GM12878 (cell line): Measurements from ENCODE around the gene GPR62. TPM values are rescaled to one million over a fixed set of nuclear protein-coding genes. Genes with fewer than 3 reads are reported as not detected.
"Not testable (repeated sequence)": the region's sequence is repeated elsewhere in the genome, so short reads cannot be mapped to it uniquely, and the experiment has no call there.

Source experiments
- ATAC-seq: fragments of 200-7000 bp; cut with Tn5 transposase; 3 replicates; pipeline ENCODE4 v1.9.1; 2020; ENCODE audit warnings: mild to moderate bottlenecking, moderate library complexity
- BruUV-seq: library from RNA; stranded (reverse); fragments of 400-500 nt; replicated peaks from 2 replicates; lab custom pipeline; 2021; lab: Mats Ljungman, UMichigan
- CTCF ChIA-PET: fragments of 300-600 bp; sonication (Branson Sonifier 250); formaldehyde crosslinking; extraction: SDS; loops from one replicate; lab custom pipeline; 2021; ENCODE audit warnings: inconsistent platforms; lab: Yijun Ruan, JAX
- POLR2A ChIA-PET: fragments of 350-600 bp; formaldehyde crosslinking; extraction: SDS; loops from one replicate; lab custom pipeline; 2021; ENCODE audit warnings: inconsistent platforms; lab: Charles Lee
- RAD21 ChIA-PET: fragments of 300-600 bp; sonication (Branson Sonifier 250); formaldehyde crosslinking; loops from one replicate; lab custom pipeline; 2023; ENCODE audit warnings: antibody characterized with exemption; ENCODE audit not compliant: unreplicated experiment; lab: Charles Lee
- SMC1A ChIA-PET: fragments of 300-600 bp; sonication (Branson Sonifier 250); formaldehyde crosslinking; loops from one replicate; lab custom pipeline; 2023; ENCODE audit not compliant: unreplicated experiment, uncharacterized antibody; lab: Charles Lee
- DNase-seq: peaks from one replicate; pipeline ENCODE4 v3.0.0-alpha.2; 2011; ENCODE audit warnings: low read depth, low spot score
- FAIRE-seq: peaks from 3 replicates; lab custom pipeline; 2011; peaks lifted over from hg19 to GRCh38; lab: Jason Lieb, UNC
- H2AFZ ChIP-seq: 2 replicates; pipeline ENCODE4 v1.6.0; 2011; ENCODE audit warnings: low read depth, low read length, control low read depth; ENCODE audit not compliant: control insufficient read depth
- H3K27ac ChIP-seq: 2 replicates; pipeline ENCODE4 v1.5.1; 2011; ENCODE audit warnings: control low read depth; ENCODE audit not compliant: control insufficient read depth, insufficient read depth
- H3K27me3 ChIP-seq, 2 experiments: replicated peaks in 1 of 2; 2 replicates each; pipeline versions ENCODE4 v1.6.0 to v1.6.1; 2011; ENCODE audit warnings: low read length in 1 of 2; ENCODE audit not compliant: control insufficient read depth in 2 of 2, insufficient read depth in 2 of 2
- H3K36me3 ChIP-seq, 2 experiments: 2 replicates each; pipeline ENCODE4 v1.5.1; 2011; ENCODE audit warnings: low read length in 1 of 2; ENCODE audit not compliant: control insufficient read depth in 2 of 2, insufficient read depth in 2 of 2
- H3K4me1 ChIP-seq: 2 replicates; pipeline ENCODE4 v1.6.1; 2011; ENCODE audit warnings: mild to moderate bottlenecking, low read length, moderate library complexity, mixed read lengths; ENCODE audit not compliant: control insufficient read depth, insufficient read depth
- H3K4me2 ChIP-seq: 2 replicates; pipeline ENCODE4 v1.6.0; 2011; ENCODE audit warnings: control low read depth; ENCODE audit not compliant: control insufficient read depth, insufficient read depth
- H3K4me3 ChIP-seq: fragments of 200-600 bp; sonication (generic); 2 replicates; pipeline ENCODE4 v1.5.1; 2016
- H3K79me2 ChIP-seq: 2 replicates; pipeline ENCODE4 v1.6.0; 2011; ENCODE audit warnings: low read length; ENCODE audit not compliant: control insufficient read depth, insufficient read depth
- H3K9ac ChIP-seq: 2 replicates; pipeline ENCODE4 v1.8.0; 2011; ENCODE audit warnings: low read length, control low read depth, mixed read lengths; ENCODE audit not compliant: control insufficient read depth, insufficient read depth
- H3K9me3 ChIP-seq: replicated peaks from 3 replicates; pipeline ENCODE4 v1.5.1; 2011; ENCODE audit warnings: mild to moderate bottlenecking, low read length; ENCODE audit not compliant: control insufficient read depth, insufficient read depth
- H4K20me1 ChIP-seq: 2 replicates; pipeline ENCODE4 v1.6.0; 2011; ENCODE audit not compliant: control insufficient read depth, insufficient read depth
- EED ChIP-seq: sonication (generic); IDR thresholded peaks from 2 replicates; pipeline ENCODE4 v1.6.1; 2016; ENCODE audit warnings: antibody characterized with exemption, low read depth
- FOXK2 ChIP-seq: fragments of 450-650 bp; IDR thresholded peaks from 2 replicates; pipeline ENCODE4 v1.6.1; 2017; ENCODE audit warnings: mild to moderate bottlenecking, moderate library complexity
- HDAC6 ChIP-seq: fragments of 200-600 bp; sonication (generic); IDR thresholded peaks from one replicate; pipeline ENCODE4 v1.8.0; 2017; ENCODE audit warnings: antibody characterized with exemption; ENCODE audit not compliant: unreplicated experiment
- KAT2A ChIP-seq: conservative IDR thresholded peaks from 2 replicates; pipeline ENCODE4 v1.6.1; 2011; ENCODE audit warnings: low read depth, low read length; ENCODE audit not compliant: control insufficient read depth
- MTA2 ChIP-seq: fragments of 450-650 bp; IDR thresholded peaks from 2 replicates; pipeline ENCODE4 v1.6.1; 2016; ENCODE audit warnings: low read depth, mild to moderate bottlenecking, moderate library complexity
- NR2C1 ChIP-seq: fragments of 450-650 bp; IDR thresholded peaks from 2 replicates; pipeline ENCODE4 v1.6.1; 2017; ENCODE audit warnings: antibody characterized with exemption, mild to moderate bottlenecking, moderate library complexity
- RAD21 ChIP-seq: IDR thresholded peaks from 2 replicates; pipeline ENCODE4 v1.6.1; 2011; ENCODE audit warnings: mild to moderate bottlenecking, low read depth, low read length, moderate library complexity; ENCODE audit not compliant: insufficient read depth
- RCOR1 ChIP-seq: conservative IDR thresholded peaks from 2 replicates; pipeline ENCODE4 v1.6.1; 2012; ENCODE audit warnings: low read depth, low read length, improper control_type of control experiment
- SMAD5 ChIP-seq: IDR thresholded peaks from 2 replicates; pipeline ENCODE4 v1.6.1; 2016; ENCODE audit warnings: antibody characterized with exemption, low read depth
- SP1 ChIP-seq: IDR thresholded peaks from one replicate; pipeline ENCODE4 v1.6.1; 2011; ENCODE audit warnings: low read depth, low read length
- SUZ12 ChIP-seq: fragments of 200-600 bp; sonication (generic); IDR thresholded peaks from one replicate; pipeline ENCODE4 v1.6.1; 2018; ENCODE audit warnings: antibody characterized with exemption, mild to moderate bottlenecking; ENCODE audit not compliant: unreplicated experiment
- TBL1XR1 ChIP-seq: IDR thresholded peaks from 2 replicates; pipeline ENCODE4 v1.6.1; 2012; ENCODE audit warnings: low read depth, low read length, improper control_type of control experiment
- WGBS: methylation state at CpG from one replicate; pipeline ENCODE4 v1.1.6; 2016; ENCODE audit warnings: low lambda C conversion rate; ENCODE audit not compliant: insufficient replicate concordance, insufficient coverage; ENCODE audit errors: missing lambda C conversion rate; 5-methylcytosine and 5-hydroxymethylcytosine counted together
- in situ Hi-C: fragments of 300-500 bp; cut with MboI; formaldehyde crosslinking; loops from 9 replicates; pipeline ENCODE4 v1.14.3; 2018; ENCODE audit warnings: mixed read lengths
- intact Hi-C: fragments of 100-400 bp; cut with micrococcal nuclease; formaldehyde crosslinking; loops from one replicate; pipeline ENCODE4 v1.14.2; 2022; ENCODE audit not compliant: unreplicated experiment
- polyA plus RNA-seq, 11 experiments: library from polyadenylated mRNA; depleted of rRNA in 4 of 11; unstranded in 6 of 11; stranded (reverse) in 5 of 11; fragments of >200 nt; fragmentation: Nextera tagmentation in 4 of 11; fragmentation: Illumina TruSeq in 1 of 11; extraction: Ambion mirVana in 4 of 11; extraction: Trizol in 1 of 11; gene quantifications; 1 replicate in 1 of 11; 2 replicates in 10 of 11; pipeline versions ENCODE4 v1.2.1 to v1.2.3, GENCODE V29; 2011 to 2016; ENCODE audit warnings: inconsistent platforms in 2 of 11, missing spikeins in 2 of 11, low read depth in 1 of 11
- total RNA-seq, 4 experiments: library from RNA; depleted of rRNA in 3 of 4; stranded (reverse); fragments of >200 nt in 3 of 4; fragmentation: Illumina TruSeq in 1 of 4; extraction: Trizol in 1 of 4; gene quantifications; 2 replicates each; pipeline versions ENCODE4 v1.2.1 to v1.2.3, GENCODE V29; 2013 to 2021
- TF ChIP-seq, protein P1 (sequence below): fragments of 450-650 bp; formaldehyde crosslinking; IDR thresholded peaks from 2 replicates; pipeline ENCODE4 v1.5.0; 2022; ENCODE audit warnings: mild to moderate bottlenecking, missing genetic modification characterization
- TF ChIP-seq, protein P2 (sequence below): fragments of 450-650 bp; IDR thresholded peaks from 2 replicates; pipeline ENCODE4 v1.6.1; 2016; ENCODE audit warnings: mild to moderate bottlenecking
- TF ChIP-seq, protein P3 (sequence below): IDR thresholded peaks from 2 replicates; pipeline ENCODE4 v1.6.1; 2012; ENCODE audit warnings: low read length, inconsistent platforms

The GPR62 gene
- total and polyA plus RNA-seq, 10 of the 15 experiments (the other 5 are each of a cell fraction or from before 2014, with no cell fraction given): not detected

DNA sequence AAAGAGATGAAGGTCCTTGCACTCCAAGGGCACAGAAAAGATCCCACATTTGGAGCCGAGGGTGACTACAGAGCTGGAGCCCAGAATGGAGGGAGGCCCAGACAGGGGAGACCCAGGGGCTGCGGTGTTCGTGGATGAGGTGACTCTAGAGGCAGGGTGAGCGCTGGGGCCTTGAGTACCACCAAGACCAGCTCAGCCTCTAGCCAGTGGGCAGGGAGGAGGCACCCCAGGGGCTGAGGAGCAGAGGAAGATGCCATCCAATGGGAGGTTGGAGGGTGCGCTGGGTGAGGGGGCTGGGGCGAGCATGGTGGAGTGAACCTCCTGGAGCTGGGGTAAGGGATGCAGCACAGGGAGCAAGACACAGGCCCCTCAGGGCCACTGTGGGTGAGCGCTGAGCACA, 26.7 kb upstream of the GPR62 start:
- DNase-seq (no peak), FAIRE-seq (no peak), ATAC-seq (no peak)
- ChIA-PET RAD21 (no interaction called here), SMC1A (no interaction called here), POLR2A (no interaction called here)
- BruUV-seq: no TSS peak
- WGBS: 83% methylated on average over 7 of the region's 7 CpGs
- Histone ChIP-seq H3K79me2 (no peaks in the 10 kb centered on the region), H3K27me3 (no peaks in the 10 kb centered on the region), H3K4me1 (no peaks in the 10 kb centered on the region), H3K4me3 (no peak overlapping the region), H3K36me3 (peaks cover 0 to 8% of the 10 kb centered on the region in 2 experiments), H4K20me1 (no peaks in the 10 kb centered on the region)
- in situ Hi-C loops (no loop called here), intact Hi-C loops (no loop called here)
- TF ChIP-seq NR2C1 (no peak), FOXK2 (no peak), RCOR1 (no peak), TBL1XR1 (no peak), MTA2 (no peak), RAD21 (no peak), SUZ12 (no peak), KAT2A (no peak), SMAD5 (no peak), EED (no peak), HDAC6 (no peak), SP1 (no peak)
- TF ChIP-seq, protein P1, sequence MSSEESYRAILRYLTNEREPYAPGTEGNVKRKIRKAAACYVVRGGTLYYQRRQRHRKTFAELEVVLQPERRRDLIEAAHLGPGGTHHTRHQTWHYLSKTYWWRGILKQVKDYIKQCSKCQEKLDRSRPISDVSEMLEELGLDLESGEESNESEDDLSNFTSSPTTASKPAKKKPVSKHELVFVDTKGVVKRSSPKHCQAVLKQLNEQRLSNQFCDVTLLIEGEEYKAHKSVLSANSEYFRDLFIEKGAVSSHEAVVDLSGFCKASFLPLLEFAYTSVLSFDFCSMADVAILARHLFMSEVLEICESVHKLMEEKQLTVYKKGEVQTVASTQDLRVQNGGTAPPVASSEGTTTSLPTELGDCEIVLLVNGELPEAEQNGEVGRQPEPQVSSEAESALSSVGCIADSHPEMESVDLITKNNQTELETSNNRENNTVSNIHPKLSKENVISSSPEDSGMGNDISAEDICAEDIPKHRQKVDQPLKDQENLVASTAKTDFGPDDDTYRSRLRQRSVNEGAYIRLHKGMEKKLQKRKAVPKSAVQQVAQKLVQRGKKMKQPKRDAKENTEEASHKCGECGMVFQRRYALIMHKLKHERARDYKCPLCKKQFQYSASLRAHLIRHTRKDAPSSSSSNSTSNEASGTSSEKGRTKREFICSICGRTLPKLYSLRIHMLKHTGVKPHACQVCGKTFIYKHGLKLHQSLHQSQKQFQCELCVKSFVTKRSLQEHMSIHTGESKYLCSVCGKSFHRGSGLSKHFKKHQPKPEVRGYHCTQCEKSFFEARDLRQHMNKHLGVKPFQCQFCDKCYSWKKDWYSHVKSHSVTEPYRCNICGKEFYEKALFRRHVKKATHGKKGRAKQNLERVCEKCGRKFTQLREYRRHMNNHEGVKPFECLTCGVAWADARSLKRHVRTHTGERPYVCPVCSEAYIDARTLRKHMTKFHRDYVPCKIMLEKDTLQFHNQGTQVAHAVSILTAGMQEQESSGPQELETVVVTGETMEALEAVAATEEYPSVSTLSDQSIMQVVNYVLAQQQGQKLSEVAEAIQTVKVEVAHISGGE: no peak
- TF ChIP-seq, protein P2, sequence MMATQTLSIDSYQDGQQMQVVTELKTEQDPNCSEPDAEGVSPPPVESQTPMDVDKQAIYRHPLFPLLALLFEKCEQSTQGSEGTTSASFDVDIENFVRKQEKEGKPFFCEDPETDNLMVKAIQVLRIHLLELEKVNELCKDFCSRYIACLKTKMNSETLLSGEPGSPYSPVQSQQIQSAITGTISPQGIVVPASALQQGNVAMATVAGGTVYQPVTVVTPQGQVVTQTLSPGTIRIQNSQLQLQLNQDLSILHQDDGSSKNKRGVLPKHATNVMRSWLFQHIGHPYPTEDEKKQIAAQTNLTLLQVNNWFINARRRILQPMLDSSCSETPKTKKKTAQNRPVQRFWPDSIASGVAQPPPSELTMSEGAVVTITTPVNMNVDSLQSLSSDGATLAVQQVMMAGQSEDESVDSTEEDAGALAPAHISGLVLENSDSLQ: no peak
- TF ChIP-seq, protein P3, sequence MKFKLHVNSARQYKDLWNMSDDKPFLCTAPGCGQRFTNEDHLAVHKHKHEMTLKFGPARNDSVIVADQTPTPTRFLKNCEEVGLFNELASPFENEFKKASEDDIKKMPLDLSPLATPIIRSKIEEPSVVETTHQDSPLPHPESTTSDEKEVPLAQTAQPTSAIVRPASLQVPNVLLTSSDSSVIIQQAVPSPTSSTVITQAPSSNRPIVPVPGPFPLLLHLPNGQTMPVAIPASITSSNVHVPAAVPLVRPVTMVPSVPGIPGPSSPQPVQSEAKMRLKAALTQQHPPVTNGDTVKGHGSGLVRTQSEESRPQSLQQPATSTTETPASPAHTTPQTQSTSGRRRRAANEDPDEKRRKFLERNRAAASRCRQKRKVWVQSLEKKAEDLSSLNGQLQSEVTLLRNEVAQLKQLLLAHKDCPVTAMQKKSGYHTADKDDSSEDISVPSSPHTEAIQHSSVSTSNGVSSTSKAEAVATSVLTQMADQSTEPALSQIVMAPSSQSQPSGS: no peak
- TF ChIP-seq, all 136 proteins: peak for 0
- H3K9ac ChIP-seq: no peak overlapping the region
- no peak overlapping the region for H2AFZ ChIP-seq
- CTCF ChIA-PET: no interaction called here
- H3K27ac ChIP-seq: no peak overlapping the region
- H3K4me2 ChIP-seq: no peak overlapping the region
- no peaks in the 10 kb centered on the region for H3K9me3 ChIP-seq

DNA sequence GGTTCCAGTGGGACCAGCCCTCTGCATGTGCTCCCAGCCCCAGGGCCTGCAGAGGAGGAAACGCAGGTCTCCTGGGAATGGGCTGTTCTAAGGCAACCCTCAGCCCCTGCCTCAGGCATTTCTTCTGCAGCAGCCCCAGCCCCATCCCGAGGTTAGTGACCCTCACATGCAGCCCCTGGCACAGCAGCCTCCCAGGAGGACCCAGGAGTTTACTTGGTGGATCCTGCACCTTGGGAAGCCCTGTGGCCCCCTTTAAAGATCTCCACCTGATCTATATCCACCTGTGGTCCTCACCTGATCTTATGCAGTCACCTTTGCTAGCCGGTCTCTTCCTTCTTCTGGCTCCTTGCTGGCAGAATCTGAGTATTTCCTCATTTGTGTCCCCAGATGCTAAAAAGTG, 26.2 kb upstream of the GPR62 start:
- DNase-seq, H2AFZ ChIP-seq, SMC1A ChIA-PET, FAIRE-seq, H3K4me3 ChIP-seq, H4K20me1 ChIP-seq, H3K4me1 ChIP-seq, BruUV-seq, H3K27ac ChIP-seq, H3K79me2 ChIP-seq, H3K27me3 ChIP-seq, H3K4me2 ChIP-seq, in situ Hi-C loops, H3K9ac ChIP-seq, RAD21 ChIA-PET, H3K9me3 ChIP-seq, ATAC-seq, intact Hi-C loops, CTCF ChIA-PET, POLR2A ChIA-PET: not testable (repeated sequence)
- WGBS: 55% methylated on average over 3 of the region's 3 CpGs
- peaks cover 0 to 12% of the 10 kb centered on the region in 2 experiments for H3K36me3 ChIP-seq
